Measurements from ENCODE around the gene PFKFB3. TPM values are rescaled to one million over a fixed set of nuclear protein-coding genes. Genes with fewer than 3 reads are reported as not detected.

PFKFB3 gene
- total RNA-seq, 2 donors from 2014 or later, result 23.4 to 70.7 TPM

GRCh38 chr10:6219494-6219836 lies 16.7 kb downstream of the PFKFB3 start:
- Histone ChIP-seq H3K36me3 (peaks cover 37% of the 10 kb centered on the region), H3K27me3 (no peaks in the 10 kb centered on the region), H3K4me3 (no peak overlapping the region), H3K9ac (ENCODE audit: low read depth in 2 of 2, low read length in 2 of 2) (no peak overlapping the region), H3K9me3 (no peaks in the 10 kb centered on the region), H3K4me1 (no peaks in the 10 kb centered on the region), H3K27ac (no peak overlapping the region)
- intact Hi-C loops (cut with DNase I), result no loop called here
- DNase-seq, result no peak
- no peak for TF ChIP-seq CTCF (IDR thresholded peaks at IDR 0.05)

- H3K4me3 ChIP-seq, result no peak overlapping the region
- TF ChIP-seq CTCF (IDR thresholded peaks at IDR 0.05), result no peak
- no peak overlapping the region for H3K27ac ChIP-seq
- intact Hi-C loops (cut with DNase I), result no loop called here
- peaks cover 43% of the 10 kb centered on the region for H3K36me3 ChIP-seq
- H3K9me3 ChIP-seq, result no peaks in the 10 kb centered on the region
- no peaks in the 10 kb centered on the region for H3K27me3 ChIP-seq
- DNase-seq, result no peak
- no peak overlapping the region for H3K9ac ChIP-seq (ENCODE audit: low read depth in 2 of 2, low read length in 2 of 2)
- no peaks in the 10 kb centered on the region for H3K4me1 ChIP-seq
These were observed 17.9 kb downstream of the PFKFB3 start for GRCh38 chr10:6220418-6221191.

GRCh38 chr10:6221192-6221940 lies 18.6 kb downstream of the PFKFB3 start:
- Histone ChIP-seq H3K36me3 (peaks cover 39% of the 10 kb centered on the region), H3K9me3 (no peaks in the 10 kb centered on the region), H3K9ac (ENCODE audit: low read depth in 2 of 2, low read length in 2 of 2) (no peak overlapping the region), H3K4me3 (no peak overlapping the region), H3K27me3 (no peaks in the 10 kb centered on the region), H3K27ac (no peak overlapping the region), H3K4me1 (no peaks in the 10 kb centered on the region)
- intact Hi-C loops (cut with DNase I), result no loop called here
- no peak for DNase-seq
- TF ChIP-seq CTCF (IDR thresholded peaks at IDR 0.05), result no peak

- Histone ChIP-seq H3K27ac (no peak overlapping the region), H3K27me3 (no peaks in the 10 kb centered on the region), H3K4me3 (no peak overlapping the region), H3K36me3 (peaks cover 31% of the 10 kb centered on the region), H3K9ac (ENCODE audit: low read depth in 2 of 2, low read length in 2 of 2) (no peak overlapping the region), H3K9me3 (no peaks in the 10 kb centered on the region), H3K4me1 (no peaks in the 10 kb centered on the region)
- intact Hi-C loops (cut with DNase I), result no loop called here
- no peak for TF ChIP-seq CTCF (IDR thresholded peaks at IDR 0.05)
- DNase-seq, result no peak
These were observed 19.4 kb downstream of the PFKFB3 start for GRCh38 chr10:6221971-6222751.

GRCh38 chr10:6222755-6223154 lies 20.0 kb downstream of the PFKFB3 start:
- intact Hi-C loops (cut with DNase I), result no loop called here
- no peak overlapping the region for H3K4me3 ChIP-seq
- H3K4me1 ChIP-seq, result no peaks in the 10 kb centered on the region
- DNase-seq, result no peak
- H3K27me3 ChIP-seq, result no peaks in the 10 kb centered on the region
- H3K27ac ChIP-seq, result no peak overlapping the region
- peaks cover 31% of the 10 kb centered on the region for H3K36me3 ChIP-seq
- H3K9me3 ChIP-seq, result no peaks in the 10 kb centered on the region
- no peak for TF ChIP-seq CTCF (IDR thresholded peaks at IDR 0.05)
- H3K9ac ChIP-seq (ENCODE audit: low read depth in 2 of 2, low read length in 2 of 2), result no peak overlapping the region
